Measurements from ENCODE around the gene TBL3. TPM values are rescaled to one million over a fixed set of nuclear protein-coding genes. Genes with fewer than 3 reads are reported as not detected.

The TBL3 gene
- total and polyA plus RNA-seq, 9 of the 15 experiments (the other 6 are each of a cell fraction or from before 2014, with no cell fraction given): 0.97 to 117 (median 24.5) TPM

DNA sequence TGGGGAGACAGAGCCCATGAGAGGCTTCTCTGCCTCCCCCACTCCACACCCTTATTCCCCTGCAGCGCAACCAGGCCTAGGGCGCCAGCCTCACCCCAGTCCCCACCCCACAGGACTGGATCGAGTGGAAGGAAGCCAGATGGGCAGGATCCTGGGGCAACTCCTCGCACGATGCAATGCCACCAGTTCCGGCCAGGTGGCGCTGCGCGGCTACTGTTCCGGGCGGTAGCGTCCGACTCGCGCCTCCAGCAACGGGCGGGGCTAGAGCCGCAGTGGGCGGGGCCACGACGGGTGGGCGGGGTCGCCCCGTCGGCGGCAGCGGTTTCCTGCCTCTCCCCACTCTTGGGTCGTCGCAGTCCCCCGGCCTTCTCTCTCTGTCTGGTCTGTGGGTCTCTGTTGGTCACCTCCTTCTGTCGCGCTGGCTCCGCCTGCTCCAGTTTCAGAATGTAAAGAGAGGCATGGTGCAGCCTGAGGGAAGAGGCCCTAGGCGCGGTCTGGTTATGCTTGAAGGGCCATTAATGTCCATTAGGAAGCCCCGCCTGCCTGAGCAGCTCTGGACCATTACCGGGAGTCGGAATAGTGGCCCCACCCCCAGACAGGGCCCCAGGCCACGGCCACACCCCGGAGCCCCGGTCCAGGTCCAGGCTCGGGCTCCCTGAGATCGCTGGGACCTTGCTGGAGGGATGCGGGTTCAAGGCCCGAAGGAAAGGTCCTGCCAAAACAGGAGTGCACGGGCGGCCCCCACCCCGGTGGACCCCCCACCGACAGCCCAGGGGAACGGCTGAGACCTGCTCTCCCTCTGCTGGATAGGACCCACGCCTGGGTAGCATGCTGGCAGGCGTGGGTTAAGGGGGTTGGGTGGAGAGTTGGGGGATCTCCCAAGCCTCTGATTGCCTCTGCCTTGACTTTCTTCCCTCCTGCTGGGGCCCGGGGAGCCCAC is 51.5 kb downstream of the TBL3 start (continued):
- TF ChIP-seq PHTF2 (CRISPR knock-in tag; IDR thresholded peaks at IDR 0.05) (no peak), CBX1 (IDR thresholded peaks at IDR 0.05; ENCODE audit: low read depth) (no peak), PTBP1 (IDR thresholded peaks at IDR 0.05; ENCODE audit: low read depth, low read length) (no peak), IRF2 (CRISPR knock-in tag; IDR thresholded peaks at IDR 0.05) (no peak), CEBPG (CRISPR knock-in tag; IDR thresholded peaks at IDR 0.05) (no peak), CEBPG (tag; conservative IDR thresholded peaks at IDR 0.05 in 1 of 2, IDR thresholded peaks at IDR 0.05 in 1 of 2) (no peak), MCM2 (IDR thresholded peaks at IDR 0.05; ENCODE audit: low read depth) (no peak), CXXC5 (CRISPR knock-in tag; IDR thresholded peaks at IDR 0.05) (peak; percentile 67), GABPA (tag; conservative IDR thresholded peaks at IDR 0.05; ENCODE audit: low read depth) (peak; percentile 47), DDX20 (tag; IDR thresholded peaks at IDR 0.05; ENCODE audit: low read depth) (no peak), JUNB (CRISPR knock-in tag; conservative IDR thresholded peaks at IDR 0.05) (no peak), ZNF175 (CRISPR knock-in tag; IDR thresholded peaks at IDR 0.05; ENCODE audit: low read depth) (no peak)
- TF ChIP-seq, protein P1, sequence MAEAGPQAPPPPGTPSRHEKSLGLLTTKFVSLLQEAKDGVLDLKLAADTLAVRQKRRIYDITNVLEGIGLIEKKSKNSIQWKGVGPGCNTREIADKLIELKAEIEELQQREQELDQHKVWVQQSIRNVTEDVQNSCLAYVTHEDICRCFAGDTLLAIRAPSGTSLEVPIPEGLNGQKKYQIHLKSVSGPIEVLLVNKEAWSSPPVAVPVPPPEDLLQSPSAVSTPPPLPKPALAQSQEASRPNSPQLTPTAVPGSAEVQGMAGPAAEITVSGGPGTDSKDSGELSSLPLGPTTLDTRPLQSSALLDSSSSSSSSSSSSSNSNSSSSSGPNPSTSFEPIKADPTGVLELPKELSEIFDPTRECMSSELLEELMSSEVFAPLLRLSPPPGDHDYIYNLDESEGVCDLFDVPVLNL (CRISPR knock-in tag; IDR thresholded peaks at IDR 0.05; ENCODE audit: low read depth): no peak
- TF ChIP-seq, protein P2, sequence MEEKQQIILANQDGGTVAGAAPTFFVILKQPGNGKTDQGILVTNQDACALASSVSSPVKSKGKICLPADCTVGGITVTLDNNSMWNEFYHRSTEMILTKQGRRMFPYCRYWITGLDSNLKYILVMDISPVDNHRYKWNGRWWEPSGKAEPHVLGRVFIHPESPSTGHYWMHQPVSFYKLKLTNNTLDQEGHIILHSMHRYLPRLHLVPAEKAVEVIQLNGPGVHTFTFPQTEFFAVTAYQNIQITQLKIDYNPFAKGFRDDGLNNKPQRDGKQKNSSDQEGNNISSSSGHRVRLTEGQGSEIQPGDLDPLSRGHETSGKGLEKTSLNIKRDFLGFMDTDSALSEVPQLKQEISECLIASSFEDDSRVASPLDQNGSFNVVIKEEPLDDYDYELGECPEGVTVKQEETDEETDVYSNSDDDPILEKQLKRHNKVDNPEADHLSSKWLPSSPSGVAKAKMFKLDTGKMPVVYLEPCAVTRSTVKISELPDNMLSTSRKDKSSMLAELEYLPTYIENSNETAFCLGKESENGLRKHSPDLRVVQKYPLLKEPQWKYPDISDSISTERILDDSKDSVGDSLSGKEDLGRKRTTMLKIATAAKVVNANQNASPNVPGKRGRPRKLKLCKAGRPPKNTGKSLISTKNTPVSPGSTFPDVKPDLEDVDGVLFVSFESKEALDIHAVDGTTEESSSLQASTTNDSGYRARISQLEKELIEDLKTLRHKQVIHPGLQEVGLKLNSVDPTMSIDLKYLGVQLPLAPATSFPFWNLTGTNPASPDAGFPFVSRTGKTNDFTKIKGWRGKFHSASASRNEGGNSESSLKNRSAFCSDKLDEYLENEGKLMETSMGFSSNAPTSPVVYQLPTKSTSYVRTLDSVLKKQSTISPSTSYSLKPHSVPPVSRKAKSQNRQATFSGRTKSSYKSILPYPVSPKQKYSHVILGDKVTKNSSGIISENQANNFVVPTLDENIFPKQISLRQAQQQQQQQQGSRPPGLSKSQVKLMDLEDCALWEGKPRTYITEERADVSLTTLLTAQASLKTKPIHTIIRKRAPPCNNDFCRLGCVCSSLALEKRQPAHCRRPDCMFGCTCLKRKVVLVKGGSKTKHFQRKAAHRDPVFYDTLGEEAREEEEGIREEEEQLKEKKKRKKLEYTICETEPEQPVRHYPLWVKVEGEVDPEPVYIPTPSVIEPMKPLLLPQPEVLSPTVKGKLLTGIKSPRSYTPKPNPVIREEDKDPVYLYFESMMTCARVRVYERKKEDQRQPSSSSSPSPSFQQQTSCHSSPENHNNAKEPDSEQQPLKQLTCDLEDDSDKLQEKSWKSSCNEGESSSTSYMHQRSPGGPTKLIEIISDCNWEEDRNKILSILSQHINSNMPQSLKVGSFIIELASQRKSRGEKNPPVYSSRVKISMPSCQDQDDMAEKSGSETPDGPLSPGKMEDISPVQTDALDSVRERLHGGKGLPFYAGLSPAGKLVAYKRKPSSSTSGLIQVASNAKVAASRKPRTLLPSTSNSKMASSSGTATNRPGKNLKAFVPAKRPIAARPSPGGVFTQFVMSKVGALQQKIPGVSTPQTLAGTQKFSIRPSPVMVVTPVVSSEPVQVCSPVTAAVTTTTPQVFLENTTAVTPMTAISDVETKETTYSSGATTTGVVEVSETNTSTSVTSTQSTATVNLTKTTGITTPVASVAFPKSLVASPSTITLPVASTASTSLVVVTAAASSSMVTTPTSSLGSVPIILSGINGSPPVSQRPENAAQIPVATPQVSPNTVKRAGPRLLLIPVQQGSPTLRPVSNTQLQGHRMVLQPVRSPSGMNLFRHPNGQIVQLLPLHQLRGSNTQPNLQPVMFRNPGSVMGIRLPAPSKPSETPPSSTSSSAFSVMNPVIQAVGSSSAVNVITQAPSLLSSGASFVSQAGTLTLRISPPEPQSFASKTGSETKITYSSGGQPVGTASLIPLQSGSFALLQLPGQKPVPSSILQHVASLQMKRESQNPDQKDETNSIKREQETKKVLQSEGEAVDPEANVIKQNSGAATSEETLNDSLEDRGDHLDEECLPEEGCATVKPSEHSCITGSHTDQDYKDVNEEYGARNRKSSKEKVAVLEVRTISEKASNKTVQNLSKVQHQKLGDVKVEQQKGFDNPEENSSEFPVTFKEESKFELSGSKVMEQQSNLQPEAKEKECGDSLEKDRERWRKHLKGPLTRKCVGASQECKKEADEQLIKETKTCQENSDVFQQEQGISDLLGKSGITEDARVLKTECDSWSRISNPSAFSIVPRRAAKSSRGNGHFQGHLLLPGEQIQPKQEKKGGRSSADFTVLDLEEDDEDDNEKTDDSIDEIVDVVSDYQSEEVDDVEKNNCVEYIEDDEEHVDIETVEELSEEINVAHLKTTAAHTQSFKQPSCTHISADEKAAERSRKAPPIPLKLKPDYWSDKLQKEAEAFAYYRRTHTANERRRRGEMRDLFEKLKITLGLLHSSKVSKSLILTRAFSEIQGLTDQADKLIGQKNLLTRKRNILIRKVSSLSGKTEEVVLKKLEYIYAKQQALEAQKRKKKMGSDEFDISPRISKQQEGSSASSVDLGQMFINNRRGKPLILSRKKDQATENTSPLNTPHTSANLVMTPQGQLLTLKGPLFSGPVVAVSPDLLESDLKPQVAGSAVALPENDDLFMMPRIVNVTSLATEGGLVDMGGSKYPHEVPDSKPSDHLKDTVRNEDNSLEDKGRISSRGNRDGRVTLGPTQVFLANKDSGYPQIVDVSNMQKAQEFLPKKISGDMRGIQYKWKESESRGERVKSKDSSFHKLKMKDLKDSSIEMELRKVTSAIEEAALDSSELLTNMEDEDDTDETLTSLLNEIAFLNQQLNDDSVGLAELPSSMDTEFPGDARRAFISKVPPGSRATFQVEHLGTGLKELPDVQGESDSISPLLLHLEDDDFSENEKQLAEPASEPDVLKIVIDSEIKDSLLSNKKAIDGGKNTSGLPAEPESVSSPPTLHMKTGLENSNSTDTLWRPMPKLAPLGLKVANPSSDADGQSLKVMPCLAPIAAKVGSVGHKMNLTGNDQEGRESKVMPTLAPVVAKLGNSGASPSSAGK (IDR thresholded peaks at IDR 0.05): no peak
- TF ChIP-seq, protein P3, sequence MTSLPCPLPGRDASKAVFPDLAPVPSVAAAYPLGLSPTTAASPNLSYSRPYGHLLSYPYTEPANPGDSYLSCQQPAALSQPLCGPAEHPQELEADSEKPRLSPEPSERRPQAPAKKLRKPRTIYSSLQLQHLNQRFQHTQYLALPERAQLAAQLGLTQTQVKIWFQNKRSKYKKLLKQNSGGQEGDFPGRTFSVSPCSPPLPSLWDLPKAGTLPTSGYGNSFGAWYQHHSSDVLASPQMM (CRISPR knock-in tag; IDR thresholded peaks at IDR 0.05): no peak
